NCI-H2227 treated with DMSO at 0.1 percent for 48 hours (cell line): ENCODE data around the gene KRT76.
"Not testable (repeated sequence)": the region's sequence is repeated elsewhere in the genome, so short reads cannot be mapped to it uniquely, and the experiment has no call there.

ENCODE experiments used
- DNase-seq: peaks from one replicate; lab custom pipeline; 2025; lab: John Stamatoyannopoulos, UW

KRT76 gene

DNA sequence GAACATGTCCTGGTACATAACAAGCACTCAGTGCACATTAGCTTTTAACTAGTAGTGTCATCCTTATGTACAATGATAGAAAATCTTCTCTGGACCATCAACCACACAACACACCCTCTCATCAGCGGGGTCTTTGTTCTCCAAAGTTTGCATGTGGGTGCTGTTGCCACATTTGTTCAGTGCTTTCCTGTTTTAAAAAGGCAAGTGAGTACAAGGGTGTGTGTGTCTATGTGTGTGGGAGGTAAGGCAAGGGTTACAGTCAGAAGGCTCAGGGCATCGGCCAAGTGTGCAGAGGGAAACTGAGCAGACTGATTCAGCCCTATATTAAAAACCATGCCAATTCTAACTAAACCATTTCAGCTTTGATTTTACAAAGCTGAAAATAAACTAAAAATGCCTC lies 17.9 kb downstream of the KRT76 start:
- DNase-seq = no peak

DNA sequence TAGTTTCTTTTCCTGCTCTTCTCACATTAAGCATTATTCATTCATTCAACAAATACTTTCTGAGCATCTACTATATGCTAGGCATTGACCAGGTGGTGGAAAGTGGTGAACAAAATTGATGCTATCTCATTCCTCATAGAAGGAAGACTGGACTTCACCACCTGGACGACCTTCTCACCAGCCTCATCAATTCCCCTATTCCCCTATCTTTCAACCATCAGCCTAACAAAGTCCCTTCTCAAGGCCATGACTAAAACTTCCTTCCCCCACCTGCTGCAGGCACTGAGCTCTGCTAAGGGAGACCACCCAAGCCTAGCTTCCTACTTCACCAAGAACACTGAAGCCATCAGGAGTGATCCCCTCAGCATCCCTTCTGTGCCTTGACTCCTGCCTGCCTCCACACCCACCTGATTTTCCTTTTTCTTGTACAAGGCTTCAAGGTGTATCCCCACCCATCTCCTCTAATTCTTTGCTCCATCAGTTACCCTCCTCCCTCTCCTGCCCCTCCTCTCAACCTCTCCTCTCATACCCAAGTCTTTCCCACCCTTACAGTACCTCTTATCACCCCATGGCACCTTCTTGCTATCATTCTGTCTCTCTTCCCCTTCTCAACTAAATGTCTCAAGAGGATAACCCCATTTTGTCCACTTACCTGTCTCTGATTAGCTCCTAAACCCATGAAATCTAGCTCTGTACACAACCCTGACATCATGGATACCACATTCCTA lies 19.5 kb downstream of the KRT76 start:
- no peak for DNase-seq

DNA sequence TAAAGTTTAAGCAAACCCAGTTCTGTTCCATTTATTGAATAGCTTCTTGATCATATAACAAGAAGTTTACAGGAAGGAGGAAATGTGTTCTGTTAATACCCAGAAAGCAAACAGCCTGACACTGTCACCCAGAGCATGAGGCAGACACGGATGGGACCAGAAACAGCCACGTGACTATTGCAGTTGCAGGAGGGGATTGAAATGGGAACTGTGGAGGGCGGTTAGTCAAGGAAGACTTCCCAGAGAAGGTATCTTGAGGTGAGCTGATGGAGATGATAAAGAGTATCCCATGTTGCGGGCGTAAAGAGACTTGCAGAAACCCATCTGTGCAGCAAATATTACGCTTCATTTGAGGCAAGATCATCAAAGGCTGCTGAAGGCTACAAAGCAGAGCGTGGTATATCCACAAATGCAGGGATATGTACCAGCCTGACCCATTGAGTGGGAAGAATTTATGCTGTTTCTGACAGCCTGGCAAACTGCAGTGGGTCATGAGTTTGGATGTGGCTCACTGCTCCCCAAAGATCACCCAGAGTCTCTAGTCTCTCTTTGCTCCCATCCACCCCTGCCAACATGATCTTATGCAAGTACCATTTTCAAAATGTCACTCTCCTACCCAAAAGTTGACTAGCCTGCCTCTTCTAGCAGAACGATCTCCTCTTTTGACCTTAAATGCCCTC lies 20.7 kb downstream of the KRT76 start:
- DNase-seq = no peak

DNA sequence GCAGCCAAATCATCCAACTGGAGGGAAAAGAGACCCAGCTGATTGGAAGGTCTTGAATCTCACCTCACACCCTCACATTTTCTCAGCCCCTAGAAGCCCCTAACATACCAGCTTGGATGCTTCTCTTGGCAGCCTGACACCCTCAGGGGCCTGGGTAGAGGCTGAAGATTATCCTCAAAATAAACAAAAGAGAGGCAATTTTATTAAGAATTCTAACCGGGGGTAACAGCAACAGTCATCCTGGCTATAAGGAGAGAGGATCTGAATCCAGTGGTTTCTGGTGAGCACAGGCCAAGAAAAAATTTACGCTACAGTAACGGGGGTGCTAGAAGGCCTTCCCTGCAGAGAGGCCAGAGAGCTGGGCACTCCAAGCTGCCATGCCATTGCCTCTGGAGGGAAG lies 21.6 kb downstream of the KRT76 start:
- DNase-seq = no peak

DNA sequence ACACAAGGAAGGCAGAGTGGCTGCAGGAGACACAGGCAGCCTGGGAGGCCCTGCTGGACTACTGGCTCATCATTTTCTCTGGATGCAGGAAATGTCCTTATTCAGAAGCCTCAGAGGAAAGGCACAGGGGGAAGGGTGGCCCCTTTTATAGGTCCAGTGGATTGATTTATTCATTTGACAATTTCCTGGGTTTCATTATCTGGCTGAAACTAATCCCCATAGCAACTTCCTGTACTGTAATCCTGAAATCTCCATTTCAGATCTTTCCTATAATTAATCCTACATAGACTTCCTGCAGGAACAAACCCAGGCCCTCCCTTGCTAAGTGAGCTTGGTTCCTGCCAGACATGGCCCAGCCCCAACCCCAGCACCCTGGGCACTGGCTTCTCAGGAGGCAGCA lies 23.0 kb downstream of the KRT76 start:
- no peak for DNase-seq

DNA sequence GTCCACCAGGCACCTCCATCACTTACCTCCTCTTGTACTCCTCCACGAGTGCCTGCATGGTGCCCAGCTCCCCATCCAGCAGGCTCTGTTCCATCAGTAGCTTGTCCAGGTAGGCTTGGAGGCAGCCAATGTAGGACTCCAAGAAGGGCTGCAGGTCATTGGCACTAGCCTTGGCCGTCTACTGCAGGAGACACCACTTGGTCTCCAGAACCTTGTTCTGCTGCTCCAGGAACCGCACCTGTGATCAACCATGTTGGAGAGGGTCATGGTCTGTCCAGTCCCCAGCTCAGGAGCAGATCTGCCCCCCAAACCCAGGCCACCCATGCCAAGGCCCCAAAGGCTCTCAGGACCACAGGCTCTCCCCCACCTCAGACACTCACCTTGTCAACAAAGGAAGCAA lies 23.9 kb downstream of the KRT76 start:
- no peak for DNase-seq

DNA sequence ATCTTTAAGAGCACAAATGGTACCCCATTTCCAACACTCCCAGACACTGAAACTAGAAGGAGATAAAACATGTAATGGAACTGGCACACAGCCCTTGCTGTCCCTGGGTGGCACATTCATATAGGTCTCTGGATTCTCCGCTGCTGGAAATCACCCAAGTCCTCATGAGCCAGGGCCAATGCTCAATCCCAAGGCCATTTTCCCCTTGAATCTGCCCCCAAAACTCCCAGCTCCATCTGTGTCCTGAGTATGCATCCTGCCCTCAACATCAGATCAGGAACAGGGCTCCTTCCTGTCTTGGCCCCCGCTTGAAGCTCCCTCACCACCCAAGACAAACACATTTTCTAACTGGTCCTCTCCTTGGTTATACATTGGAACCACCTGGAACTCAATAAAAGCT lies 24.6 kb downstream of the KRT76 start:
- DNase-seq = no peak

DNA sequence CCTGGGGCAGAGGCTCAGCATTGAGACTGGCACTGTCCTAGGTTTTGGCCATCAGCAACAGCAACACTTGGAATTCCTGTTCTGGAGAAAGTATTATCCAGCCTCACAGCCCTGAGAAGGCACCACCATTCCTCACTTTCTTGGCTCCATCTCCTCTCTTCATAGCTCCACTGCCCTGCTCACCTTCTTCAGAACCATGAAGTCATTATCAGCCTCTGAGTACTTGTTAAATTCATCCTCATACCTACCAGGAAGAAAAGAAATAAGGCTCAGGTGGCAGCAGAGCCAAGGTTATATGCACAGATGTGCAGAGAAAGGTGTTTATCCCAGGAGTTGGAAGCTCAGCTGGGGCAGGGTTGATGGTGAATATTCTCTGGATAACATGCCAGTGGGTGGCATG lies 25.4 kb downstream of the KRT76 start:
- no peak for DNase-seq

DNA sequence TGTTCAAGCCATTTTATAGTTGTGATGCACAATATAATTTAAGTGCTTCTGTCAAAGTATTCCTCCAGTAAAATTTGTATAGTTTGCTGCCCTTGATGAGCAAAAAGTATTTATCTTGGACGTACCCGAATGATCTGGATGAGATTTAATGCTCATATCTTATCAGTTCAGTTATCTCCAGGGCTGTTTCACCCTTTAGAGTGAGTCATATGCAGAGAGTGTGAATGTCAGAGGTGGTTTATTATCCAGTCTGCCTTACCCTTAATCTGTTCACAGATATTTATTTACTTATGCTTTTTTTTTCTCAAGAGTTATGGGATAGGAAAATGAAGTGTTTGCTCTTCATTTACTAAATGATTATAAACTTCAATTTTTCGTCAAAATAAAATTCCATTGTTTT lies 26.6 kb downstream of the KRT76 start:
- not testable (repeated sequence) for DNase-seq

DNA sequence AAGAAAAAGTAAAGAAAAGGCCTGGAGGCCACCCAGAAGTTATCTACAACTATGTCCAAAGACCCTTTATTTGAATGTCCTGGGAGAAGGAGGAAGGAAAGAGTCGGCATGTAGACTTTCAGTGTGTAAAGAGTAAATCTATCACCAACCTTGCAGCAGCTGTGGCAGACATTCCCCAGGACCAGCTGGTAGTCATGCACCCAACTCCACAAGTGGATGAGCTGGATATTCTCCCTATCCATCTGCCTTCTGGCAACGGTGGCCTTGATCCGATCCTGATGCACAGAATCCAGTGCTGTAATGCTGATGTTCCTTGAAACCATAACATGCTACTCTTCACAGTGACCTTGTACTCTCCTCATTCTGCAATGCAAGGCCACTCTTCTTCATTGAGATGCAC lies 27.3 kb downstream of the KRT76 start:
- no peak for DNase-seq

DNA sequence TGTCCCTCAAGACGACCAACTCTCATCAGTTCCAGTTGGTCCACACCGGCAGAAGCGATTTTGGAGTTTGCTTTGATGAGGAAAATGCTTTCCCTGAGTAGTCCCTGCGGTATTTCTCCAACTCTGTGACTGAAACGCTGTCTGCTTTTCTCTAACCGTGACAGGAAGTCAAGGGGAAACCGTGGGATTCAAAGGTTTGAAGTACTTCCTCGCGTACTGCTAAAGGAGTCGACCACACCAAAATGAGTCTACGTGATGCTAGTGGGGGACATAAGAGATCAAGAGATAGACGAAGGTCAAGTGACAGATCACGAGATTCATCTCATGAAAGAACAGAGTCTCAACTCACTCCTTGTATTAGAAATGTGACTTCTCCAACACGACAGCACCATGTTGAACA lies 28.6 kb downstream of the KRT76 start:
- DNase-seq = no peak

DNA sequence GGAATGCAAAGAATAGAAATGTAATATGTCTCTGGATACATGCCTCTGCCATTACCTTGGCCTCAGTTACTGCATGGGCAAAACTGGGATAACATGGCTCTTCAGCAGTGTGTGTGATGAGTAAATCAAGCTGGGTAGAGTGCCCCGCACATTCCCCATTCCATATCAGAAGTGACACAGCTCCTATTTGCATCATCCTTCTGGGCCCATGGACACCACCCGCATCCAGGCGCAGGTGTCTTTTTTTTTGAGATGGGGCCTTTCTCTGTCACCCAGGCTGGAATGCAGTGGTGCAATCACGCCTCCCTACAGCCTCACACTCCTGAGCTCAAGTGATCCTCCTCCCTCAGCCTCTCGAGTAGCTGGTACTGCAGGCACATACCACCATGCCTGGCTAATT lies 31.6 kb downstream of the KRT76 start:
- no peak for DNase-seq

DNA sequence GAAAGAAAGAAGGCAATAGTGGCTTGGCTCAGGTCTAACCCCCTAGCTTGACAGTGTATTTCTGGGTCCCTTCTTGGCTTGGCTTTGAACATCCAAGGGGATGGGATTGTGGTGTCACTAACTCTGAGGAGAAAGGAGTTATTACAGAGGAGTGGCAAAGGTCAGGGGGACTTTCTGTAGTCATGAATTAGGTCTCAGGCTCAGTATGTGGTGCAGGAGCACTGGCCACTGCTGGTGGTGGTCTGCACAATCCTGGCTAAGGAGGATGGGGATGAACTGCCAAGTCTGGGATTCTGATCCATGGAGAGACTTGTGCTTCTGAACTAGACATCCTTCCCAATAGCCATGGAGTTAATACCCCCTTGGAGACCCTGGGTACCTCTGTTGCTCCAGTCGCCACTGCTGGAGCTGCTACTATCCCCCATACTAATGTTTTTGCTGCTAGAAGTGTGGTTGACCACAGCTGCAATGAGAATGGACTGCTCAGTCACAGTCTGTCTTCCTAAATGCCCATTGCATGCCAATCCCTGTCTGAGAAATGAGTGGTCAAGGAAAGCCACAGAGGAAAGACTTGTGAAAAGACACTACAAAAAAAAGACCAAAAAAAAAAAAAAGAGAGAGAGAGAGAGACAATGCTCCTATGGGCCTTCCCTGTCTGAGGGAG lies 32.5 kb downstream of the KRT76 start:
- DNase-seq = no peak

DNA sequence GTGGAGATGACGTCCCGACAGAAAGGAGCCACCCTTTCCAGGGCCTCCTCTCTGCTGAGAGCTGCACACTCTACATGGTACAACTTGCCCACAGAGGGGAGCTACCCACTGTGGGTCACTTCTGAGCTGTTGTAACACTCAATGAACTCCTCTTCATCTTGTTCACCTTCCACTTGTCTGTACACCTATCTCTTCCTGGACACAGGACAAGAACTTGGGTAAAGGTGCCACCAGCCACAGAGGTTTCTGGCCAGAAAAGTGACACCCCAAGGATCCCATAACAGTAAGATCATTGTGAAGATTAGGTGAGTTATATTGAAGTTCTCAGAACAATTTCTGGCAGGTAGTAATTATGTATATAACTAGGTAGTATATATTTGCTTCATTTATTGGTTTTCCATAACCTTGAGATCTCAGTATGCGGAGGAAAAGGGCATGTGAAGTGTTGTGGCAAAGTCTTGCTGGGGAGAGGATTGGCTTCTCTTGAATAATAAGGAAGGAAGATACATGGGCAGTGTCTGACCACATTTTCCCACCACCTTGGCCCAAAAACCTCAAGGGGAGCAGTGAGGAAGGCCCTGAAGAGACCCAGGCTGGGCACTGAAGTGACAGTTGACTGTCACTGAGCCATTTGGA lies 34.2 kb downstream of the KRT76 start:
- no peak for DNase-seq

DNA sequence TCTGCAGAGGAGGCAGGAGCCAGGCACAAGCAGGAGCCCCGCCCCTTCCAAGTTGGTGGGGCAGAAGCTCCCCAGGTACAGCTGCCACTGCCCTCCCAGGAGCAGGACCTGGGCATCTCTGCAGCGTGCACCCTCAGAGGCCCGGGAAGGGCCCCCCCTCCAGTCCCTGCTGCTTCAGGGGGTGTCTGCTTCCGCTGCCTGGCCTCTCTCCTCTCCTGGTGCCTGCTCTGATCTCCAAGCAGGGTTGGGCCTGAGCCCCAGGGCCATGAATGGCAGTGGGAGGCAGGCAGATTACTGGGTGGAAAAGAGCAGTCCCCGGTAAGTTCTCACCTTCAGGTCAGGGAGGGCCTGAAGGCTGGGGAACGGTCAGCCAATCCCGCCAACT lies 35.0 kb downstream of the KRT76 start:
- DNase-seq = no peak

DNA sequence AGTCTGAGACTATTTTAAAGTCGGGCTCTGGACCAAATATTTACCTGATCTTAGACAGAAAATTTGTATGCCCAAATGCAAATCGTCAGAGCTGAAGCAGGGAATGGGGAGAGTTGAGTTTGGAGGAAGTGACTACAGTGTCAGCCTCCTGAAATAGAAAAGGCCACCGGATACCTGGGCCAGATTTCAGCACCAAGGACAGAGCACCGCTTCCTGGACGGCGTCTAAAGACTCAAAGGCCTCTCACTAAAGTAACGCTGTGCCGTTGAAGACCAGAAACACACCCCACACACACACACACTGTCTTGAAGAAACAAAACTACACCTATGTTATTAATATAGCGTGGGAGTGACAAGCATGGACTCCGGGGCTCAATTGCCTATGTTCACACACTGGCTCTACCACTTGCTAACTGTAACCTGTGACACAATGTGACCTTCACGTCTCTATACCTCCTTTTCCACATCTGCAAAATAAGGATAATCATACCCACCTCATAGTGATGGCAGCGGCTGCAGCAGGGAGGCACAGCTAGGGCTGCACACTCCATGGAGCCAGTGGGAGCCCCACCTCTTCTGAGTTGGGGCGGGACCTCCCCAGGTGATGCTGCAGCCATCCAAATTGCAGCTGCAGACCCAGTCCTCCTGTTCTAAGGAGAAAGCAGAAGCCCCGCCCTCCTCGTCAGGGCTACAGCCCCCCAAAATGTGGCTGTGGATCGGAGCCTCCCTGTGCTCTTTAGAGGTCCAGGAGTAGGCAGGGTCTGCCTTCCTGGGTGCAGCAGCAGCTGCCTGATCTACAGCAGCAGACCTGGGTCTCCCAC lies 35.6 kb downstream of the KRT76 start:
- DNase-seq = no peak

DNA sequence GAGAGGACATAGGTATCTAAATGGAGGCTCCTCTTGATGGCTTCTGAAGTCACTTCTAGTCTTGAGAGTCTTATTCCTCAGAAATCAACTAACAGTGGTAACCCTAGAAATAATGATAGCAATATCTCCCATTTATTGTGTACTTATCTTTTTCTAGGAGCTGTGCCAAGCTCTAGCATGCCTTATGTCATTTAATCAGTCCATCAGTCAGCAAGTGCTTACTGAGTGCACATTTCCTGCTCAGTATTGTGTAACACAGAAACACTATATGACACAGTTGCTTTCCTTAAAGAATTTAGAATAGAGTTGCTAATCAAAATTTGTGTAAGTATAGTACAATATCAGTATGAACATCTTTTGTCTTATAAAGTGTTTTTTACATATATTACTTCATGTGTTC lies 36.6 kb downstream of the KRT76 start:
- no peak for DNase-seq

DNA sequence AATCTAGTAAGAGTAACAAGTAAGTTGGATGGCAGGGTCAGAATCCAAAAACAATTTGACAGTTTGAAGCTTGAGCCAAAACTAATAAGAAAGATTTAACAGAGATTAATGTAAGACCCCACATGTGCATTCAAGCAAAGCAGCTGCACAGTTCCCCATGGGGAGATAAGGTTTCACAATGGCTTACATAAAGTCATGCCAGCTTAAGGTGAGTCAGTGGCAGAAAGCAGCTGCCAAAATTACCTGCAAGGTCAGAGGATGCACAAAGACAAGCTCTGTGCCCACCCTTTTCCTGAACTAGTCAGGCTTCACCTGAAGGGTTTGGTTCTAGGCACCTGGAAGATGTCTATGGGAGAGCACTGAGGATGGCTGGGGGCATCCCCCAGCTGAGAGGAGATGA lies 37.2 kb downstream of the KRT76 start:
- DNase-seq = no peak

DNA sequence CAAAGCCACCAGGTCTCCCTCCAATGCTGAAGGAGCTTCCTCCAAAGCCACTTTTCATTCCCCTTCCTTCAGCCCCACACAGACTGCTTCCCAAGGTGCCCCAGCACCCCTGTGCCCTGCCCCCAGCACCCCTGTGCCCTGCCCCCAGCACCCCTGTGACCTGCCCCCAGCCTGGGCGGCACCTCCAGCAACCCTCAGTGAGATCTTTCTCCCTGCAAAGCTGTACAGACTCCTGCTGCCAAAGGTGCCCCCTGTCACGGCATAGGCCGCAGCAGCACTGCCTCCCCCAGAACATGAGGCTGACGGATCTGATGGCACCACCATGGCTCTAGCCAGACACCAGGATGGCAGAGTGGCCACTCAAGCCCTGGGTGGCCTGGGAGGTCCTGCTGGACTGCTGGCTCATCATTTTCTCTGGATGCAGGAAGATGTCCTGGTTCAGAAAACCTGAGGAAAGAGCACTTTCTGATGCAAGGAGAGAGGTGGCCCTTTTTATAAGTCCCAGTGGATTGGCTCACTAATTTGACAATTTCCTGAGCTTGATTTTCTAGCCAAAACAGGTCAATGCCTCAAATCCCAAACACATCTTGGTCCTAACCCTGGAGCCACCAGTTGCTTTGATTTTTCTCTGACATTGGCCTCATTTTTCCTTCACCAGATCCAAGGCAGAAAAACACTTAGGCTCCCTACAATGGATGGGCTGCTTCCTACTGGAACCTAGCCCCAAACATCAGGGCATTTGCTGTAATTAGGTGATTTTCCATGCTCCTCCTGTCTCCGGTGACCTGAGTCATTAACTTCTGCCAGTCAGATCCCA lies 41.1 kb downstream of the KRT76 start:
- DNase-seq = no peak

DNA sequence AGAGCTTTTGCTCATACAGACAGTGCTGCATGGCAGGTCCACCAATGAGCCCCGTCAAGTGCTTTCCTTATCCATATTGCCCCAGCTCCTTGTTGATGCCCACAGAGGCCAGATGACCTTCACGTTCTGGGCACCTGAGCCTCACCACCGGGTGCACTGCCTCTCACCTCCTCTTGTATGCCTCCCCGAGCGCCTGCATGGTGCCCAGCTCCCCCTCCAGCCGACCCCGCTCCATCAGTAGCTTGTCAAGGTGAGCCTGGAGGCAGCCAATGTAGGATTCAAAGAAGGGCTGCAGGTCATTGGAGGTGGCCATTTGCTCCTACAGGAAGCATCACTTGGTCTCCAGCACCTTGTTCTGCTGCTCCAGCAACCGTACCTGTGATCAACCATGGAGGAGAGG lies 42.0 kb downstream of the KRT76 start:
- no peak for DNase-seq

DNA sequence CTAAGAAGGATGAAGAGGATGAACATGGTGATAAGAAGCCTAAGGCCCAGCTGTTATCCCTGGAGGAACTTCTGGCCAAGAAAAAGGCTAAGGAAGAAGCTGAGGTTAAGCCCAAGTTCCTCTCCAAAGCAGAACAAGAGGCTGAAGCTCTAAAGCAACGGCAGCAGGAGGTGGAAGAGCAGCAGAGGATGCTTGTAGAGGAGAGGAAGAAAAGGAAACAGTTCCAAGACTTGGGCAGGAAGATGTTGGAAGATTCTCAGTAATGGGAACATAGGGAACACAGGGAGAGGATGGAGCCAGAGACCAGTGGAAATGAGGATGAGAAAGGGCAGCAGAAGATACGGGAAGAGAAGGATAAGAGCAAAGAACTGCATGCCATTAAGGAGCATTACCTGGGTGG lies 46.4 kb downstream of the KRT76 start:
- DNase-seq = no peak
